NCI-H510A treated with DMSO at 0.1 percent for 48 hours (cell line): Measurements from ENCODE around the gene GRIFIN.
"Not testable (repeated sequence)": the region's sequence is repeated elsewhere in the genome, so short reads cannot be mapped to it uniquely, and the experiment has no call there.

Experiments used
- DNase-seq: peaks from one replicate; lab custom pipeline; 2025; lab: John Stamatoyannopoulos, UW

Gene GRIFIN

GRCh38 chr7:2453849-2454248, 22.3 kb downstream of the GRIFIN start:
- DNase-seq = not testable (repeated sequence)

GRCh38 chr7:2452643-2453270, 23.4 kb downstream of the GRIFIN start:
- DNase-seq = no peak

- no peak for DNase-seq
Observed at GRCh38 chr7:2452074-2452507, 24.1 kb downstream of the GRIFIN start.

GRCh38 chr7:2451171-2452073, 24.8 kb downstream of the GRIFIN start:
- peak; percentile 93 for DNase-seq

GRCh38 chr7:2450198-2451107, 25.7 kb downstream of the GRIFIN start:
- no peak for DNase-seq

DNA sequence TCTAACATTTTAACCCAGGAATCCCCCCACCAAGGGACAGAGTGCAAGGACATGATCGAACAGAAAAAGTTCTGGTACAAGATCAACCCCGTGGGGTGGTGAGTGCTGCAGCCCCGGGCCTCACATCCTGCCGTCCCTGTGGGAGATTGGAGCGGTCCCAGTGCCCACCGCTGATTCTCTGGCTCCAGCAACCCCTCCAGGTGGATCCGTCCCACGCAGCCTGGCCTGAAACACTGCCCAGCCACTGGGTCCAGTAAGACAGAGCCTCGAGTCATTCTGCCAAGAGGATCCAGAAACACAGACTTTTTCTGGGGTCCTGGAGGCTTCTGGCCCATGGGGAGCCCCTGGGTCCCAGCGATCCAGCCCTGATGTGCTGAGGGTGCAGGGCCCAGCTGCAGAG, 29.5 kb downstream of the GRIFIN start:
- DNase-seq = no peak

- no peak for DNase-seq
Observed at GRCh38 chr7:2445898-2446555, 30.2 kb downstream of the GRIFIN start.

DNA sequence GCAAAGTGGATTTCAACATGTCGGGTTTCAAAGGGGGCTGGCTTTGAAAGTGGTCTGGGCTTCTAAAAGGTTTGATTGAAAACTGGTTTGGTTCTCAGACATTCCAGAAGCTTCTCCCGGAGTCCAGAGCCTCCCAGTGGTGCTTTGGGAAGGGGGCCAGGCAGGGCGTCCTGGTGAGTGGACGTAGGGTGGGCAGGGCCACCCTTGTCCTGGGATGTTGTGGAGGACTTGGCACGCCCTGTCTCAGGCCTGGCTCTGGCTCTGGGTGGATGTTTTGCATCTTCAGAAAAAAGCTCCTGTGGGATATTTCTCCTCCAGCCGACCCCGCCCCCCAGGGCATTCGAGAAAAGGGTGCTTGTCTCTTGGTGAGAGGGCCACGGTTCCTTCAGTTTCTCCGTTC, 31.2 kb downstream of the GRIFIN start:
- no peak for DNase-seq

- no peak for DNase-seq
Observed at GRCh38 chr7:2444476-2444875, 31.7 kb downstream of the GRIFIN start.

- no peak for DNase-seq
Observed at GRCh38 chr7:2443491-2443890, 32.7 kb downstream of the GRIFIN start.

DNA sequence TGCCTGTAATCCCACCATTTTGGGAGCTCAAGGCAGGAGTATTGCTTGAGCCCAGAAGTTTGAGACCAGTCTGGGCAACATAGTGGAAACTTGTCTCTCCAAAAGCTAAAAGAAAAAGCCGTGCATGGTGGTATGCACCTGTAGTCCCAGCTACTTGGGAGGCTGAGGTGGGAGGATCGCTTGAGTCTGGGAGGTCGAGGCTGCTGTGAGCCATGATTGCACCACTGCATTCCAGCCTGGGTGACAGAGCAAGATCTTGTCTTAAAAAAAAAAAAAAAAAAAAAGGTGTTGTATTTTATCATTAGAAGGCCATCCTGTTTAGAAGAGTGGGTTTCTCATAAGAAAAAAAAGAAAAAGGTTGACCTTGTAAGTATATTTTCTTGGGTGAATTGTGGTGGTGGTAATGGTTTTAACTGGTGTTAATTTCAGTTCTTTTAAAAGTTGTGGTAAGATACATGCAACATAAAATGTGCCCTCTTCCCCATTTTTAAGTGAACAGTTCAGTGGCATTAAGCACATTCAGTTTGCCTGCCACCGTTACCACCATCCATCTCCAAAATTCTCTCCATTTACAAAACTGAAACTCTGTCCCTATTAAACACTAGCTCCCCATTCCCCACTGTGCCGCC, 34.7 kb downstream of the GRIFIN start:
- DNase-seq = no peak

- no peak for DNase-seq
Observed at GRCh38 chr7:2440608-2441245, 35.5 kb downstream of the GRIFIN start.

DNA sequence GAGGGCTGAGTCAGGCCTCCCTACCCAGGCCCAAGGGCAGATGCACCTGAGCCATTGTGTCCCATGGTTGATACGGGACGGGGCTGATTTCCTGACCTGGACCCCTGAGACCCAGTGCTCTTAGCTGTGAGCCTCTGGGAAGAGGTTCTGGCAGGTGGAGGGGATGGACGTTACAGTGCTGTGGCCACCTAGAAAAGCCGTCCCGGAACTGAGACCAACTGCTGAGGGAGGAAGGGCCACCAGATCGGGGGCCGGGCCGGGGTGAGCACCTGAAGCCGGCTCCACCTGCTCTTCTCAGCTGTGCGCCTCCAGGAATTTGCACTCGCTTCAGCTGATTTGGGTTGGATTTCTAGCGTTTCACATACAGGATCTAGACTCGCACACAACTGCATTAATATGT, 37.4 kb downstream of the GRIFIN start:
- no peak for DNase-seq

GRCh38 chr7:2438186-2438585, 38.0 kb downstream of the GRIFIN start:
- DNase-seq = no peak

GRCh38 chr7:2437537-2438148, 38.6 kb downstream of the GRIFIN start:
- DNase-seq = peak; percentile 47

DNA sequence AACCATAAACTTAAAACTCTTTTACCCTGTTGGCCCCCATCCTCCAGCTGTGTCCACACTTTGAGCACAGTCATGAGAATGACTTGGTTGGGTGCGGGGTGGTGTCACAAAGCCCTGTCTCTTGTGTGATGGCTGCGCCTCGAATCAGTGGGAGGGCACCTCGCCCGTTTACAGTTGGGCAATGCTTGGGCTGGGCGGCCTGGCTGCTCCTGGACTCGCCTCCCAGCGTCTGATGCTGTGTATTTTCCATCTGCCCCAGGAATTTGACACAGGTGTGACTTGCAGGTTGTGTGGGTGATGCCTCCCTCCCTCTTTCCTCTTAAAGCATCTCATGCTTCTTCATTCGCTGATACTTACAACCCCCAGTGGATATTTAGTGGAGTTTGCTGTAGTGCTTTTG, 39.1 kb downstream of the GRIFIN start:
- peak; percentile 71 for DNase-seq

- DNase-seq = peak; percentile 46
Observed at GRCh38 chr7:2436341-2437104, 39.7 kb downstream of the GRIFIN start.

GRCh38 chr7:2435146-2435545, 41.1 kb downstream of the GRIFIN start:
- DNase-seq = no peak

DNA sequence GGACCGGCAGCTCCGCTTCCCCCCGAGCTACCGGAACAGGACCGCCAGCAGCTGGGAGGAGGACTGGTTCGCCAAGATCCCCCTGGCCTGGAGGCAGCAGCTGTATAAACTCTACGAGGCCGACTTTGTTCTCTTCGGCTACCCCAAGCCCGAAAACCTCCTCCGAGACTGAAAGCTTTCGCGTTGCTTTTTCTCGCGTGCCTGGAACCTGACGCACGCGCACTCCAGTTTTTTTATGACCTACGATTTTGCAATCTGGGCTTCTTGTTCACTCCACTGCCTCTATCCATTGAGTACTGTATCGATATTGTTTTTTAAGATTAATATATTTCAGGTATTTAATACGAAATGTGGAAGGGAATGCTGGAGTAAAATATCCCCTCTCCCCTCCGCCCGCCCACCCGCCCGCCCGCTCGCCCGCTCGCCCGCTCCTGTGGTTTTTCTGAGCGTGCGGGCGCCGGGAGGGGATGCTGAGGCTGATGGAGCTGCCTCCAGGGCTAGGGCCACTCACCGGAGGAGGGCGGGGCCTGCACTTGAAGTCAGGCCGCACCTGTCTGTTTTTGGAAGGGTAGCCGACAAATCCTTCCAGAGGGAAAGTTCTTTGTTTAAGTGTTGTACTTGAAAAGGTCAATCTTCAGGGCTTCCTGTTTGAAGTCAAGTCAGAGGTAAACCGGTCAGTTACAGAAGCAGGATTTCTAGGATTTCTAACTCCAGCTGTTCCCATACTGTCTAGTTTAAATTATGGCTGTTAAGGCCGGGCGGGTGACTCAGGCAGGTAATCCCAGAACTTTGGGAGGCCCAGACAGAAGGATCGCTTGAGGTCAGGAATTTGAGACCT, 42.3 kb downstream of the GRIFIN start:
- peak; percentile 96 for DNase-seq
